GM12878 (cell line): ENCODE measurements around the gene NIPAL4. TPM values are rescaled to one million over a fixed set of nuclear protein-coding genes. Genes with fewer than 3 reads are reported as not detected.

Experiments used
- ATAC-seq: fragments of 200-7000 bp; cut with Tn5 transposase; 3 replicates; pipeline ENCODE4 v1.9.1; 2020; ENCODE audit warnings: mild to moderate bottlenecking, moderate library complexity
- BruUV-seq: library from RNA; stranded (reverse); fragments of 400-500 nt; replicated peaks from 2 replicates; lab custom pipeline; 2021; lab: Mats Ljungman, UMichigan
- CTCF ChIA-PET: fragments of 300-600 bp; sonication (Branson Sonifier 250); formaldehyde crosslinking; extraction: SDS; loops from one replicate; lab custom pipeline; 2021; ENCODE audit warnings: inconsistent platforms; lab: Yijun Ruan, JAX
- POLR2A ChIA-PET: fragments of 350-600 bp; formaldehyde crosslinking; extraction: SDS; loops from one replicate; lab custom pipeline; 2021; ENCODE audit warnings: inconsistent platforms; lab: Charles Lee
- RAD21 ChIA-PET: fragments of 300-600 bp; sonication (Branson Sonifier 250); formaldehyde crosslinking; loops from one replicate; lab custom pipeline; 2023; ENCODE audit warnings: antibody characterized with exemption; ENCODE audit not compliant: unreplicated experiment; lab: Charles Lee
- SMC1A ChIA-PET: fragments of 300-600 bp; sonication (Branson Sonifier 250); formaldehyde crosslinking; loops from one replicate; lab custom pipeline; 2023; ENCODE audit not compliant: unreplicated experiment, uncharacterized antibody; lab: Charles Lee
- DNase-seq: peaks from one replicate; pipeline ENCODE4 v3.0.0-alpha.2; 2011; ENCODE audit warnings: low read depth, low spot score
- FAIRE-seq: peaks from 3 replicates; lab custom pipeline; 2011; peaks lifted over from hg19 to GRCh38; lab: Jason Lieb, UNC
- H2AFZ ChIP-seq: 2 replicates; pipeline ENCODE4 v1.6.0; 2011; ENCODE audit warnings: low read depth, low read length, control low read depth; ENCODE audit not compliant: control insufficient read depth
- H3K27ac ChIP-seq: 2 replicates; pipeline ENCODE4 v1.5.1; 2011; ENCODE audit warnings: control low read depth; ENCODE audit not compliant: control insufficient read depth, insufficient read depth
- H3K27me3 ChIP-seq, 2 experiments: replicated peaks in 1 of 2; 2 replicates each; pipeline versions ENCODE4 v1.6.0 to v1.6.1; 2011; ENCODE audit warnings: low read length in 1 of 2; ENCODE audit not compliant: control insufficient read depth in 2 of 2, insufficient read depth in 2 of 2
- H3K36me3 ChIP-seq, 2 experiments: 2 replicates each; pipeline ENCODE4 v1.5.1; 2011; ENCODE audit warnings: low read length in 1 of 2; ENCODE audit not compliant: control insufficient read depth in 2 of 2, insufficient read depth in 2 of 2
- H3K4me1 ChIP-seq: 2 replicates; pipeline ENCODE4 v1.6.1; 2011; ENCODE audit warnings: mild to moderate bottlenecking, low read length, moderate library complexity, mixed read lengths; ENCODE audit not compliant: control insufficient read depth, insufficient read depth
- H3K4me2 ChIP-seq: 2 replicates; pipeline ENCODE4 v1.6.0; 2011; ENCODE audit warnings: control low read depth; ENCODE audit not compliant: control insufficient read depth, insufficient read depth
- H3K4me3 ChIP-seq: fragments of 200-600 bp; sonication (generic); 2 replicates; pipeline ENCODE4 v1.5.1; 2016
- H3K79me2 ChIP-seq: 2 replicates; pipeline ENCODE4 v1.6.0; 2011; ENCODE audit warnings: low read length; ENCODE audit not compliant: control insufficient read depth, insufficient read depth
- H3K9ac ChIP-seq: 2 replicates; pipeline ENCODE4 v1.8.0; 2011; ENCODE audit warnings: low read length, control low read depth, mixed read lengths; ENCODE audit not compliant: control insufficient read depth, insufficient read depth
- H3K9me3 ChIP-seq: replicated peaks from 3 replicates; pipeline ENCODE4 v1.5.1; 2011; ENCODE audit warnings: mild to moderate bottlenecking, low read length; ENCODE audit not compliant: control insufficient read depth, insufficient read depth
- H4K20me1 ChIP-seq: 2 replicates; pipeline ENCODE4 v1.6.0; 2011; ENCODE audit not compliant: control insufficient read depth, insufficient read depth
- KAT2A ChIP-seq: conservative IDR thresholded peaks from 2 replicates; pipeline ENCODE4 v1.6.1; 2011; ENCODE audit warnings: low read depth, low read length; ENCODE audit not compliant: control insufficient read depth
- POLR2AphosphoS5 ChIP-seq: IDR thresholded peaks from 2 replicates; pipeline ENCODE4 v1.6.1; 2011; ENCODE audit warnings: mild to moderate bottlenecking, low read length, inconsistent platforms
- ZBTB4 ChIP-seq: fragments of 450-650 bp; formaldehyde crosslinking; IDR thresholded peaks from 2 replicates; pipeline ENCODE4 v1.4.0; 2022; ENCODE audit warnings: mild to moderate bottlenecking, moderate library complexity
- ZNF274 ChIP-seq: IDR thresholded peaks from one replicate; pipeline ENCODE4 v1.8.0; 2011; ENCODE audit not compliant: insufficient read length, insufficient read depth
- WGBS: methylation state at CpG from one replicate; pipeline ENCODE4 v1.1.6; 2016; ENCODE audit warnings: low lambda C conversion rate; ENCODE audit not compliant: insufficient replicate concordance, insufficient coverage; ENCODE audit errors: missing lambda C conversion rate; 5-methylcytosine and 5-hydroxymethylcytosine counted together
- in situ Hi-C: fragments of 300-500 bp; cut with MboI; formaldehyde crosslinking; loops from 9 replicates; pipeline ENCODE4 v1.14.3; 2018; ENCODE audit warnings: mixed read lengths
- intact Hi-C: fragments of 100-400 bp; cut with micrococcal nuclease; formaldehyde crosslinking; loops from one replicate; pipeline ENCODE4 v1.14.2; 2022; ENCODE audit not compliant: unreplicated experiment
- polyA plus RNA-seq, 11 experiments: library from polyadenylated mRNA; depleted of rRNA in 4 of 11; unstranded in 6 of 11; stranded (reverse) in 5 of 11; fragments of >200 nt; fragmentation: Nextera tagmentation in 4 of 11; fragmentation: Illumina TruSeq in 1 of 11; extraction: Ambion mirVana in 4 of 11; extraction: Trizol in 1 of 11; gene quantifications; 1 replicate in 1 of 11; 2 replicates in 10 of 11; pipeline versions ENCODE4 v1.2.1 to v1.2.3, GENCODE V29; 2011 to 2016; ENCODE audit warnings: inconsistent platforms in 2 of 11, missing spikeins in 2 of 11, low read depth in 1 of 11
- total RNA-seq, 4 experiments: library from RNA; depleted of rRNA in 3 of 4; stranded (reverse); fragments of >200 nt in 3 of 4; fragmentation: Illumina TruSeq in 1 of 4; extraction: Trizol in 1 of 4; gene quantifications; 2 replicates each; pipeline versions ENCODE4 v1.2.1 to v1.2.3, GENCODE V29; 2013 to 2021

Gene NIPAL4
- total and polyA plus RNA-seq, 10 of the 15 experiments (the other 5 are each of a cell fraction or from before 2014, with no cell fraction given), result 0.11 to 15.5 (median 5.9) TPM

DNA sequence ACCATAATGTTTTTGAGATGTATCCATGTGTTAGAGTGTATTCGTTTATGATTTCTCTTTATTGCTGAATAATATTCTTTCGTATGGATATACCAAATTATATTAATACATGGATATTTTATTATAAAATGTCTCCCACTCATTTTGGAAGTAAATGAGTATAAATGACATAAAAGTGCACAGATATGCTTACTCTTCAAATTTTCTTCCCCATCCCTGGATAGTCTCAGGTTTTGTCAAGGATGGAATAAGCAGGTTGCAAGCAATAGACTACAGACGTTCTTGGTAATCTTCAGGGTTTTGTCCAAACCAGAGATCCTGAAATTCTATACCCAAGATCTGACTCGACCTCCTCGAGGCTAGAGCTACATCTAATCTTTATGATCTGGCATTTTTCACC is 50.7 kb downstream of the NIPAL4 start:
- TF ChIP-seq KAT2A (no peak), ZNF274 (no peak), POLR2AphosphoS5 (no peak), ZBTB4 (no peak)
- intact Hi-C loops, result no loop called here
- no peak overlapping the region for H2AFZ ChIP-seq
- no peaks in the 10 kb centered on the region for H4K20me1 ChIP-seq
- CTCF ChIA-PET, result interaction anchor here (0.7 to 2.7 kb wide), 2 partner anchors 39 to 41 kb away, joined by 3 to 7 read pairs; no protein-coding TSS in a partner anchor
- H3K4me2 ChIP-seq, result no peak overlapping the region
- in situ Hi-C loops, result no loop called here
- FAIRE-seq (no peak), ATAC-seq (no peak), DNase-seq (no peak)
- POLR2A ChIA-PET, result interaction anchor here (1.4 kb wide), 1 partner anchor 12 kb away, joined by 4 read pairs; no protein-coding TSS in a partner anchor
- no peak overlapping the region for H3K27ac ChIP-seq
- H3K4me3 ChIP-seq, result no peak overlapping the region
- no peak overlapping the region for H3K9ac ChIP-seq
- H3K9me3 ChIP-seq, result no peaks in the 10 kb centered on the region
- BruUV-seq, result no TSS peak
- SMC1A ChIA-PET, result interaction anchor here (1.7 to 2.5 kb wide), 2 partner anchors 8 to 9 kb away, joined by 5 to 16 read pairs; no protein-coding TSS in a partner anchor
- H3K79me2 ChIP-seq, result no peaks in the 10 kb centered on the region
- H3K4me1 ChIP-seq, result peaks cover 16% of the 10 kb centered on the region
- WGBS, result 84% methylated on average over 5 of the region's 5 CpGs
- peaks cover 5 to 22% of the 10 kb centered on the region in 2 experiments for H3K36me3 ChIP-seq
- RAD21 ChIA-PET, result no interaction called here
- H3K27me3 ChIP-seq, result no peaks in the 10 kb centered on the region
